ENCODE data around the gene USP31.
A peak's percentile ranks its signal among the peaks of the same experiment; 100 is the strongest.
"Not testable (repeated sequence)": the region's sequence is repeated elsewhere in the genome, so short reads cannot be mapped to it uniquely, and the experiment has no call there.

USP31 gene

DNA sequence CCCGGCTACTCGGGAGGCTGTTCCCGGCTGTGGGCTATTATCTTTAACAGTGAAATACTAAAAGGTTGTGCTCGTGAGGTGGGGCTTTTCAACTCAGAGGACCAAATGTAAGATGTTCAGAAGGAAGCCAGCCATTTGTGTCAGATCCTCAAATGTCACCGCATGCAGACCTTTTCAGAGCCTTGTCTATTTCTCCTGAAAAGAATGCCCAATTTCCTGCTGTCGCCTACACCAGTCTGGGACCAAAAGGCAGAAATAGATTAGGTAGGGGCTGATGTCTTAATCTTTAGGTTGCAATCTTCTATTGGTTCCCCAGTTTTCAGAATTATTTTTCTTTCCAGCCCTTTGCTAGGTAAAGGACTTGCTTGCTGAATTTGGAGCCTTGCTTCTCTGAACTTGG is 8.9 kb upstream of the USP31 start:
- no peak for DNase-seq

DNA sequence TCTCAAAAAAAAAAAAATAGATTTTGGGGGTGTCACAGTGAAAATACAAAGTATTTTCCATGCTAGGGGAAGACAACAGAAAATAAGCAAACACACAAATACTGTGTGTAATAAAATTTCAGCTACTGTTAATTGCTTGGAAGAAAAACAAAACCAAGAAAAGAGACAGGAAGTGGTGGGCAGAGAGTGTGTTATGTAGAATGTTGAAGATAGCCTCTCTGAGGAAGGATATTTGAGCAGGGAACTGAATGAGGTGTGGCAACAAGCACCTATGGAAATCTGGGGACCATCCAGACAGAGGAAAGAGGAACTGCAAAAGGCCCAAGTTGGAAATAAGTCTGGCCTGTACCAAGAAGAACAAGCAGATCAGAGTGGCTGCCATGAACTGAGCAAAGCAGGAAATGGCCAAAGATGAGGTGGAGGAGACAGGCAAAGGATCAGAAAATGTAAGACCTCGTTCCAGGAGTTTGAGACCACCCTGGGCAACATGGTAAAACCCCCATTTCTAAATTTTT is 7.8 kb upstream of the USP31 start:
- no peak for DNase-seq

- no peak for DNase-seq
Measured at GRCh38 chr16:23156110-23156509, 6.9 kb upstream of the USP31 start.

DNA sequence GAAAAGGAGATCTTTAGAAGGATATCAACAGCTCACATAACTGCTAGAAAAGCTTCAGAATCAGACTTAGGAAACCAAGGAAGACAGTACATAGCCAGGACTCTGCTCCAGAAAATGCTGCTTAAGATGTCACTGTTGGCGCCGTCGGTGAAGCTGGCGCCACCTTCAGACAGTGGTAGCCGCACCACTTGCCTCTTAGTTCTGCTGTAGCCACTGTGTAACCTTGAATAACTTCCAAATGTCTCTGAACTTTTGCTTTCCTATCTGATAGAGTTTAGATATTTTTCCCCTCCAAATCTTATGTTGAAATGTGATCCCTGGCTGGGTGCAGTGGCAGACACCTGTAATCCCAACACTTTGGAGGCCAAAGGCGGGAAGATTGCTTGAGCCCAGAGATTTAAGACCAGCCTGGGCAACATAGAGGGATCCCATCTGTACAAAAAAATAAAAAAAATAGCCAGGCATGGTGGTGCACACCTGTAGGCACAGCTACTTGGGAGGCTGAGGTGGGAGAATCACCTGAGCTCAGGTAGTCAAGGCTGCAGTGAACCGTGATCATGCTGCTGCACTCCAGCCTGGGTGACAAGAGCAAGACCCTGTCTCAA is 6.3 kb upstream of the USP31 start:
- DNase-seq, result no peak

- DNase-seq, result no peak
Measured at GRCh38 chr16:23152386-23153178, 3.3 kb upstream of the USP31 start.

DNA sequence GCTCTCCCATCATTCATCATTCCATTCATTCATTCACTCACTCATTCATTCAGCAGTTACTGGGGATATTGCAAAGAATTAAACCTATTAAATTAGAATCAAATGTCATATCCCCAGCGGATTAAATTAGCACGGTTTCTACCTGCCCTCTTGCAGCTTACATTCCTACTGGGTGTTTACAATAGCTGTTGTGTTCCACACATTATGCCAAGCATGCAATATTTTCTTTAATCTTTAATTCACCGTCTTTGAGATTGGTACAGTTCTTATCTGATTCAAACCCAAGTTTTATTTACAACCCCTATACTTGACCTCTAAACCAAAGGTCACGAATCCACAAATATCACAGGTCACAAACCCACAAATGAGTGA is 727 bp upstream of the USP31 start:
- no peak for DNase-seq

- DNase-seq, result peak; percentile 84
Measured at GRCh38 chr16:23148513-23149266, 562 bp downstream of the USP31 start.

DNA sequence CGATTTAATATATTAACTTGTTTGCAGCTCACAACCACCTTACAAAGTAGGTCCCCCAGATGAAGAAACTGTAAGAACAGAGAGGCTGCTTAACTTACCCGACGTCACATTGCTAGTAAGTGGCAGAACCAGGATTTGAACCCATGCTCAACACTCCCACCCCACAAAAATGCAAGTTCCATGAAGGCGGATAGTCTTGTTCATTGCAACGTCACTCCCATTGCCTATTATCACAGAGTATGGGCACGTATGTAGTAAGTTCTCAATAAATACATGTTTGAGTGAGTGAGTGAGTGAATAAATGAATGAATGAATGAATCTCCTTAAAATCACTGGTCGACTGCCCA is 1.1 kb downstream of the USP31 start:
- DNase-seq, result peak; percentile 57

- no peak for DNase-seq
Measured at GRCh38 chr16:23147666-23148065, 1.6 kb downstream of the USP31 start.

DNA sequence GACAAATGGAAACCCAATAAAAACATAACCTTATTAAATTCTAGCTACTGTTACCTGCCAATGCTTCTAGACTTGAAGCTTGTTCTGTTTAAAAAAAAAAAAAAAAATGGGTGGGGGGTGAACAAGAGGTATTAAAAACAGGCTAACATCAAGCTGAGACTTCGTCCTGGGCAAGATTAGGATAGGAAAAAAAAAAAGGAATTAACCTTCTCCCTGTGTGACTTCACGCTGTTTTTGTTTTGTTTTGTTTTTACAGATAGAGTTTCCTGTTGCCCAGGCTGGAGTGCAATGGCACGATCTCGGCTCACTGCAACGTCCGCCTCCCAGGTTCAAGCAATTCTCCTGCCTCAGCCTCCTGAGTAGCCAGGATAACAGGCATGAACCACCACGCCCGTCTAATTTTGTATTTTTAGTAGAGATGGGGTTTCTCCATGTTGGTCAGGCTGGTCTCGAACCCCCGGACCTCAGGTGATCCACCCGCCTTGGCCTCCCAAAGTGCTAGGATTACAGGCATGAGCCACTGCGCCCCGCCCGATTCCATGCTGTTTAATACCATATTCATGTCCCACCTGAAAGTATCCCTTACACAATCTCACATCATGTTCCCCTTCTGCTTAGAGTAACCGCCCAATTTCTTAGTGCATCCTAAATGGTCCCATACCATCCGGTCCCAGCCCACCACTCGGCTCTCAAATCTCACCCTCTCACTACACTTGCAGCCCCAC is 2.2 kb downstream of the USP31 start:
- no peak for DNase-seq

DNA sequence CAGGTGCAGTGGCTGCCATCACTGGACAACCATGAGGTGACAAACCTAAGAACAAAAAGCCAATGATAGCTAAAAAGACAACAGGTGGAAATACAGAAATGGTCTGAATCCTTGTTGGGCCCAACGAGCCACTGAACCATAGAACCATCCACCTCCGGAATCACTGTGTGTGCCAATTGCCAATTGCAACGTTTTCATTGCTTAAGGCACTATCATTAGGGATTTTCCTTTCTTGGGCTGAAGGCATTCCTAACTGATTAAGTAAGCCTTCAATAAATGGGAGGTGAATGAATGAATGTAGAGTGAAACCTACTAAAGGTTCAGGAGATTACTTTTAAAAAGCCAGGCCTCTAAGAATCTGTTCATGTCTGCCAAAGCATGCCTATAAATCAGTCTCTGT is 3.6 kb downstream of the USP31 start:
- DNase-seq, result no peak

DNA sequence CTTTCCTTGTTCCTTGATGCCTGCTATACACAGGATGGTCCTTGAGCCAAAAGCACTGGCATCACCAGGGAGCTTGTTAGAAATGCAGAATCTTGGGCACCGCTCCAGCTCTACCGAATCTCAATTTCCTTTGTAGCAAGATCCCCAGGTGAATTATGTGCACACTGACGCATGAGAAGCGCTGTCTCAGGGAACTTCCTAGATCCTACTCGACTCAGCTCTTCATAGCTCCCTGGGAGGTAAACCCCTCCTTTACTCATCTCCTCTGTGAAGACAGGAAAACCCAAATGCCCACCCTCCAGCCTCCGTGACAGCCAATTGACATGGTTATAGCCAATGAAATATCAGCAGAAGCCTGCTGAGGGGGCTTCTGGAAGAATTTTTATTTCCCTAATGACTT is 4.1 kb downstream of the USP31 start:
- no peak for DNase-seq

GRCh38 chr16:23144393-23144792 is 4.9 kb downstream of the USP31 start:
- DNase-seq, result not testable (repeated sequence)

- DNase-seq, result no peak
Measured at GRCh38 chr16:23143391-23143790, 5.9 kb downstream of the USP31 start.

GRCh38 chr16:23141959-23142740 is 7.1 kb downstream of the USP31 start:
- DNase-seq, result no peak

GRCh38 chr16:23141500-23141899 is 7.8 kb downstream of the USP31 start:
- no peak for DNase-seq

DNA sequence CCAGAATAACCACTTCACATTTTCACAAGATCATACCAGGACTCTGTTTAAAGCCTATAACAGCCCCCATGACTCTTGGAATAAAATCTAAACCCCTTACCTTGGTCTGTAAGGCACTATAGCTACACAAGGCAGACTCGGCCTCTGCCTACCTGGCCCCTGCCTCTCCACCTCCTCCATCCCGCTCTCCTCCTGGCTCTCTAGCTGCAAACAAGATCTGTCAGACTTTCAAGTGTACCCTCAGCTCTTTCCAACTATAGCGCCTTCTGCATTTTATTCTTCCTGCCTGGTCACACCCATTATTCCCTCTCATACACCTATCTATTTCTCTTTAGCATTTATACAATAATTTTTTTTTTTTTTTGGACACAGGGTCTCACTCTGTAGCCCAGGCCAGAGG is 8.2 kb downstream of the USP31 start:
- no peak for DNase-seq

- no peak for DNase-seq
Measured at GRCh38 chr16:23140107-23140506, 9.1 kb downstream of the USP31 start.

DNA sequence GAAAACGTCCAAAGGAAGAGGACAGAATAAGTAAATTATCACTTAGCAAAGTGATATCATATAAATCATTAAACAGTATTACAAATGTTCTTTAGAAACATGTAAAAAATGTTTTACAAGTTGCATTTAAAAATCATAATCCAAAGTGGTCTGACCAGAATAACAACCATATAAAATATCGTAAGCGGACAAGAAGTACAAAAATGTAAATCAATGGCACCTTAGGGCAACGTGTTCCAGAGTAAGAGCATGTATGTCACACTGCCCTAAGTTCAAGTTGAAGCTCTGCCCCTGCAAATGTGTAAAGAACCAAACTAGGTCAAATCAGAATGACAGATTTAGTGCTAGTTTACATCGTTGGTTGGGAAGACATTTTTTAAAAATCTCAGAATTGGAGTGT is 11.4 kb downstream of the USP31 start:
- no peak for DNase-seq

DNA sequence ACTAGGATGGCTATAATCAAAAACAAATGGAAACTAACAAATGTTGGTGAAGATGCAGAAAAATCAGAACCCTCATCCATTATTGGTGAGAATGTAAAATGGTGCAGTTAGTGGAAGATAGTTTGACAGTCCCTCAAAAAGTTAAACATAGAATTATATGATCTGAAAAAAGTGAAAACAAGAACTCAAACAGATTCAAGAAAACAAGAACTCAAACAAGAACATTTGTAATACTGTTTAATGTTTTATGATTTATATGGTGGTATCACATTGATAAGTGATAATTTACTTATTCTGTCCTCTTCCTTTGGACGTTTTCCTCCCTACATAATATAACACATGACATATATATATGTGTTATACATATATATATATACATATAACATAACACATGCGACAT is 12.0 kb downstream of the USP31 start:
- no peak for DNase-seq

GRCh38 chr16:23134274-23134673 is 15.0 kb downstream of the USP31 start:
- DNase-seq, result no peak

- no peak for DNase-seq
Measured at GRCh38 chr16:23132775-23133463, 16.3 kb downstream of the USP31 start.
